Body of pancreas (tissue), 4 donors: Measurements from ENCODE around the gene SASH3.

Experiments used
- POLR2A ChIP-seq, 3 donors: fragments of 450-650 bp; IDR thresholded peaks; one replicate each; pipeline ENCODE4 v1.6.1; 2016; ENCODE audit warnings: antibody characterized with exemption in 3 of 3, mild to moderate bottlenecking in 2 of 3
- TF ChIP-seq, protein P1 (sequence below), 7 experiments: fragments of 450-650 bp in 4 of 7; fragments of 200-600 bp in 3 of 7; sonication (generic) in 3 of 7; IDR thresholded peaks; one replicate each; pipeline ENCODE4 v1.5.1; 2016 to 2019; ENCODE audit warnings: antibody characterized with exemption in 7 of 7

GRCh38 chrX:129783291-129783713 lies 3.6 kb downstream of the SASH3 start:
- TF ChIP-seq, protein P1, sequence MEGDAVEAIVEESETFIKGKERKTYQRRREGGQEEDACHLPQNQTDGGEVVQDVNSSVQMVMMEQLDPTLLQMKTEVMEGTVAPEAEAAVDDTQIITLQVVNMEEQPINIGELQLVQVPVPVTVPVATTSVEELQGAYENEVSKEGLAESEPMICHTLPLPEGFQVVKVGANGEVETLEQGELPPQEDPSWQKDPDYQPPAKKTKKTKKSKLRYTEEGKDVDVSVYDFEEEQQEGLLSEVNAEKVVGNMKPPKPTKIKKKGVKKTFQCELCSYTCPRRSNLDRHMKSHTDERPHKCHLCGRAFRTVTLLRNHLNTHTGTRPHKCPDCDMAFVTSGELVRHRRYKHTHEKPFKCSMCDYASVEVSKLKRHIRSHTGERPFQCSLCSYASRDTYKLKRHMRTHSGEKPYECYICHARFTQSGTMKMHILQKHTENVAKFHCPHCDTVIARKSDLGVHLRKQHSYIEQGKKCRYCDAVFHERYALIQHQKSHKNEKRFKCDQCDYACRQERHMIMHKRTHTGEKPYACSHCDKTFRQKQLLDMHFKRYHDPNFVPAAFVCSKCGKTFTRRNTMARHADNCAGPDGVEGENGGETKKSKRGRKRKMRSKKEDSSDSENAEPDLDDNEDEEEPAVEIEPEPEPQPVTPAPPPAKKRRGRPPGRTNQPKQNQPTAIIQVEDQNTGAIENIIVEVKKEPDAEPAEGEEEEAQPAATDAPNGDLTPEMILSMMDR (IDR thresholded peaks at IDR 0.05) = no peak
- no peak for TF ChIP-seq POLR2A (IDR thresholded peaks at IDR 0.05)
